G401.6 (cell line): ENCODE results near the gene RAB3IP.

Source experiments
- FAIRE-seq: peaks from 2 replicates; lab custom pipeline; 2012; peaks lifted over from hg19 to GRCh38; lab: Jason Lieb, UNC

Gene RAB3IP, protein sequence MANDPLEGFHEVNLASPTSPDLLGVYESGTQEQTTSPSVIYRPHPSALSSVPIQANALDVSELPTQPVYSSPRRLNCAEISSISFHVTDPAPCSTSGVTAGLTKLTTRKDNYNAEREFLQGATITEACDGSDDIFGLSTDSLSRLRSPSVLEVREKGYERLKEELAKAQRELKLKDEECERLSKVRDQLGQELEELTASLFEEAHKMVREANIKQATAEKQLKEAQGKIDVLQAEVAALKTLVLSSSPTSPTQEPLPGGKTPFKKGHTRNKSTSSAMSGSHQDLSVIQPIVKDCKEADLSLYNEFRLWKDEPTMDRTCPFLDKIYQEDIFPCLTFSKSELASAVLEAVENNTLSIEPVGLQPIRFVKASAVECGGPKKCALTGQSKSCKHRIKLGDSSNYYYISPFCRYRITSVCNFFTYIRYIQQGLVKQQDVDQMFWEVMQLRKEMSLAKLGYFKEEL

DNA sequence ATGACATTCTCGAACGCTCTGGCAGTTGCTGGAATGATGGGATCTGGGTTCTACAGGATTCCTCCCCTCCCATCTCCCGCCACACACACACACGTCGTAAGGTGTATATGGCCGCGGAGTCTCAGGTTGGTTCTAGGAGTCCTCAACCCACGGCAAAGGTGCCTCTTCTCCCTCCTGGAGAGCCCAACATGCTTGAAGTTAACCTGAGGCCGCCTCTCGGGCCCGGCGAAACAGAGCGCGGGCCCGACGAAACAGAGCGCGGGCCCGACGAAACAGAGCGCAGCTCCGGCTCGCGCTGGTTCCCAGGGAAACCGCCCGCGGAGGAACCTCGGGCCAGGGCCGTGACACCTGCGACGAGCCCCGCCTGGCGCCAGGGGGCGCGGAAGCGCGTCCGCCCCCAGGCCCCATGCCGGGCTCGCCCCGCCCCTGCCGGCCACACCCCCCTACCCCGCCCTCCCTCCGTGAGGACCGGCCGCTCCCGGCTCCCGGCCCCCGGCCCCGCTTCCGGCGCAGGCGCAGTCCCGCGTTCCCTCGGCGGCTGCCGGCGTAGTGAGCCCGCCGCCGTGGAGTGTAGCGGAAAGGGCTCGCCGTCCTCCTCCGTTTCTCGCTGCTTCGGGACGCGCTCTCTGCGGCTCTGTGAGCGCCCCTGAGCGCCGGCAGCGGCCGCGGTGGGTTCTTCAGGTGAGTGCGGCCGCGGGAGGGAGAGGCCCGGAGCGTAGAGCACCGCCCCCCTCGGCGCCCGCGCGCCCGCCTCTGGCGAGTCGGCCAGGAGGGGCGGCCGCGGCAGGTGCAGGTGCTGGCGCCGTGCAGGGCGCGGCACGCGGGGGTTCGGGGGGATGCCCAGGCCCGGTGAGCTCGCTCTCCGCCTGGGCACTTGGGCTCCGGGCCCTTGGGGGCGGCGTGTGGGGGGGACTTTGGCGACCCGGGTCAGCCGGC, at the start of gene RAB3IP:
Gene RAB3IP (plus strand): TSS at position 510 of the 936 bp plus-strand sequence. CDS start 16,549 bp downstream, outside the sequence.
- no peak for FAIRE-seq

- FAIRE-seq = no peak
Measured at GRCh38 chr12:69689638-69690037, 49.0 kb upstream of the RAB3IP start.

DNA sequence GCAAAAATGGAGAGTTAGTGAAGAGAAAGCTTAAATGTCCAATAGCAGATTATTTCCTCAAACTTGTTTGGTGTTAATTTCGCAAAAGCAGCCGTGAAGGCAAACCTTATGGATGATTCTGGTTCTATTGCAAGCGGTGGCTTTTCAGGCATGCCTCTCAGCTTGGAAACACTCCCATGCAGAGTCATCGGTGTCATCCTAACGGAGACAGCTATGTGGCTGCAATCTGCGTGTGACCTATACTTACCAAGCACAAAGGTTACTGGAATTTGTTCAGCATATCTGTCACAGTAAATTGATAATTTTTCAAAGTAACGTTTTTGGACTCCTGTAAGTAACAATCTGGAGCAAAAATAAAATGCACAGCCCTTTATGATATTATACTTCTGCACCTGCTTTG, 44.5 kb upstream of the RAB3IP start:
- no peak for FAIRE-seq

DNA sequence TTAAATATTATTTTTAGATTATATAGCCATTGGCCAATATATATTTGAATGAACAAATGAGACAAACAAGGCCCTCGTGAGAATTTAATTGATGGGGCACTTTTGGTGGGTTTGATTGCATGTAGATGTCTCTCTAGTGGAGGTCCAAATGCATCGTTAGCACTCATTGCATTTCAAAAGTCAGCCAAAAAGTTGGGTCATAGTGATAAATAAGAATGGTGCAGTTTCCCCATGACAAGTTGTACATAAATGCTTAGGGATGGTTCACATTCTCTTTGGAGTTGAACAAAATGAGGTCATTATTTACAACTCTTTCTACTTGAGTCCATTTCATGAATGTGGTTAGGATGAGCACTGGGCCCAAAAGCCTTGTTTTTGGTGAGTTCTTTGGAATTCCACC, 40.6 kb upstream of the RAB3IP start:
- no peak for FAIRE-seq

GRCh38 chr12:69698769-69699540, 39.7 kb upstream of the RAB3IP start, which contains the start of gene BEST3:
TSS of gene BEST3 (minus strand) at chr12:69699303. CDS start at chr12:69697798, 1,505 bp downstream.
- no peak for FAIRE-seq

GRCh38 chr12:69701826-69702225, 36.8 kb upstream of the RAB3IP start:
- FAIRE-seq = no peak

DNA sequence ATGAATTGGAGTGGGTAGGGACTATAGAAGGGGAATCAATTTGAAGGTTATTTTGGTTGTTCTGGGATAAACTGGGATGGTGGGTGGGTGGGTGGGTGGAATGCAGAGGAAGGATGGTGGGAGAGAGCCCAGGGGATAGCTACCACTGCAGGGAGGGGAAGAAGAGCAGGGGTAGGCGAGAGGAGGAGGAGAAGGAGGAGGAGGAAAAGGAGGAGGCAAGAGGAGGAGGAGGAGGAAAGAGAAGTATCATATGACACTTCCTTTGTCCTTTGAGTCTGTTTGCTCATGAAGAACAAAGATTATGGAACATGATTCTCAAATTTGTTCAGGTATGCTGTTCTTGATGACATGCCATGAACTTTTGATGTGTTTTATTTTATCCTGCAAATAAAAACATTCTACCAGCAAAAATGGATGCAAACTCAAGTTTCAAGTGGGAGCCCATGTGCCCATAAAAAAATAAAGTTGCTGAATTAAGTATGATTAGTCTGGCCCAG, 35.5 kb upstream of the RAB3IP start:
- no peak for FAIRE-seq

GRCh38 chr12:69704357-69704756, 34.3 kb upstream of the RAB3IP start:
- FAIRE-seq = no peak

DNA sequence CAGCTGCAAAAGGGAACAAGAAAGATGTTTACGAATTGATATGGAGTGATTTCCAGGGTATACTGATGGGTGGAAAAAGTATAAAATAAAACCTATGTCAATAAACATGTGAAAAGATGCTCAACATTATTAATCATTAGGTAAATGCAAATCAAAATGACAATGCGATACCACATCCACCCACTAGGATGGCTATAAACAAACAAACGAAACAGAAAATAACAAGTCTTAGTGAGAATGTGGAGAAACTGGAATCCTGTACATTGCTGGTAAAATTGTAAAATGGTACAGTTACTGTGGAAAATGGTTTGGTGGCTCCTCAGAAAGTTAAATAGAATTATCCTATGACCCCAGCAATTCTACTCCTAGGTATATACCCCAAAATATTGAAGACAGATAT, 30.0 kb upstream of the RAB3IP start:
- FAIRE-seq = no peak

DNA sequence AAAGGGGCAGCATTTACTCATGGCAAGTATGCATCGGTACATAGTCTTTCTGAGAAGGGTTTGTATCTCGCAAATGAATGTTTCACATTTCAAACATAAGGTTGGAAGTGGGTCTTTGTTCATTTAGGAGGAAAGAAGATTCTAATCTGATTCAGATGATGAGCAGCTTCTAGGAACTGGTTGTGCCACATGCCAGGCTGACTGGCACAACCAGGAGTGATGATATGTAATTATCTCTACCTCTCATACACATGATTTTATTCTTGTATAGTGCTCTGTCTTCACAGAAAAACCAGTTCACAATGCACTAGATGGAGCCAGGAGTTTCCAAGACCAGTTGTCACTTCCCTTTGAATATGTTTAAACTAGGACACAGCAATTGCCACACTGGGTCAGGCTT, 25.8 kb upstream of the RAB3IP start:
- FAIRE-seq = no peak

GRCh38 chr12:69714542-69714941, 24.1 kb upstream of the RAB3IP start:
- no peak for FAIRE-seq

DNA sequence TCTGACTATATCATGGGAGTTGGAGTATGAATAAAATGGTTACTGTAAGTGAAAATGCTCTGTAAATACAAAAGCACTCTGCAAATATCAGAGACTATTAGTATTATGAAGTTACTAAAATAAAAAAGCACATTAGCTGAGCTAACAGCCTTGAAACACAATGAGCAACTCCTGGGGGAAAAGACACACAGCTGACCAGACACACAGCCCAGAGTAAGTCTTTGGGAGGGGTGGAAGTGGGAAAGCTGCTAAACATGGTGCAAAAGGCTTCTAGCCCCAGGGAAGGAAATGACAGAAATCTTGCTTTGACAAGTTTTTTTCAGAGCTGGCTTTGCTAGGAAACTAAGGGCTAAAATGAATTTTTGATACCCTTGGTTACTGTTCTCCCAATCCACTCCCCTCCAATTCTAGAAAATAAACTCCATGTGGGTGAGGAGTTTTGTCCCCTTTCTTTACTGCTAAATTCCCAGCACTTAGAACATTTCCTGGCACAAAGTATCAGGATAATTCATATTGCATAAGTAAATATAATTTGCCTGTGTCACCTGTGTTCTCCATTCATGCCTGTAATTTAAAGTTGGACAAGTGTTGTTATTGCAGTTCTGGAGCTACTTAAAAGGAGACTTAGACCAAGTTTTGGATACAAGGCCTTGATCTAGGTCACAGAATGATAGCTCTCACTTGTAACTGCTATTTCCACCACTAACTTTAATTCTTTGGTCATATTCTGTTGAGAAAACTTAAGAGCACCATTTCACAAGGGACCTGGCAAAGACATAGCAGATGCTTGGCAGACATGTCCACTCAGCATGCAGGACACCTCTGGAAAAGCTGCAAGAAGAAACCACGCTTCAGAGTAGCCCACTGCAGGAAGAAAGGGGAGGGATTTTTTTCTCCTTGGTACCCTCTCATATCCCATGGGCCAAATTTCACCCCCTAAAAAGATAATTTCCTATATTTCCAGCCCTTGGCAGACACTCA, 19.0 kb upstream of the RAB3IP start:
- no peak for FAIRE-seq

- no peak for FAIRE-seq
Measured at GRCh38 chr12:69720750-69721149, 17.9 kb upstream of the RAB3IP start.

DNA sequence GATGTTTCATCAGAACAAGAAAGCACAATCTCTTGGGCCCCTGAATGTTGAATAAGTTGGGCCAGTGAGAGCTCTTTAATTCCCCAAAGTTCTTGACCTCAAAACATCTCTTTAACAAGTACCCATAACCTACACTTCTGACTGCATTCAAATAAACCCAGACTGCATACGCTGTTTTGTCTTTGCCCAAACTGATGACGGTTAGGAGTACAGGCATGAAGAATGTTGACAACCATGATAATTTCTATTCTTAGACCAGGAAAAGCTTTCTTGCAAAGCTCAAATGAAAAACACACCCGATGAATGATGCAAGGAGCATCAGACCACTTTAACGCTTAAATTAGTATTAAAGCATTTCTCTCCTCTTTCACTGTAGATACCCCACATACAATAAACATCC, 11.7 kb upstream of the RAB3IP start:
- FAIRE-seq = no peak

- no peak for FAIRE-seq
Measured at GRCh38 chr12:69732088-69732487, 6.6 kb upstream of the RAB3IP start.

DNA sequence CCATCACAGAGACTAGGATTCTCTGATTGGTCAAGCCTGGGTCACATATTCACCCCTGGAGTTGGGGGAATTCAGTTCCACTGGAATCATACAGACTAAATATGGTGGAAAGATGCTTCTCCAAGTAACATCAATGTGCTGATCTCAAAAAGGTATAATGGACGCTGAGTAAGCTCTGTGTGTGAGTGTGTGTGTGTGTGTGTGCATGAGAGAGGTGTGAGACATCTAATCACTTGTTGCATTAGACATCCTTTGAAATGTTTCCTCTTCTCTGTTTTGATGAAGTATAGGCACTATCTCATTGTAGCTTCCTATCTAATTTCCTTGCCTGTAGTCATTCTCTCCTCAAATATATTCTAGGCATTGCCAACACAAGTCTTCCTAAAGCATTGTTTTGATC, 5.0 kb upstream of the RAB3IP start:
- no peak for FAIRE-seq

GRCh38 chr12:69739287-69740191, 879 bp downstream of the RAB3IP start:
- no peak for FAIRE-seq

DNA sequence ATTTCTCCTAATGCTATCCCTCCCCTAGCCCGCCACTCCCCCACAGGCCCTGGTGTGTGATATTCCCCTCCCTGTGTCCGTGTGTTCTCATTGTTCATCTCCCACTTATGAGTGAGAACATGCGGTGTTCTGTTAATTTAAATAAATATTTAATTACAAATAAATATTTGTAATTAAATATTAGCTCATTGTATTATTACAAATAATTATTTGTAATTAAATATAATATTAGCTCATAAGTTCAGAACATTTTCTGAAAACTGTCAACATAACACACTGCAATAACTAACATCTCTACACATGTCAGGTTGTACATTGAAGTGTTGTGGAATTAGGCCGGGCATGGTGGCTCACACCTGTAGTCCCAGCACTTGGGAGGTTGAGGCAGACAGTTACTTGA, 5.4 kb downstream of the RAB3IP start:
- no peak for FAIRE-seq

DNA sequence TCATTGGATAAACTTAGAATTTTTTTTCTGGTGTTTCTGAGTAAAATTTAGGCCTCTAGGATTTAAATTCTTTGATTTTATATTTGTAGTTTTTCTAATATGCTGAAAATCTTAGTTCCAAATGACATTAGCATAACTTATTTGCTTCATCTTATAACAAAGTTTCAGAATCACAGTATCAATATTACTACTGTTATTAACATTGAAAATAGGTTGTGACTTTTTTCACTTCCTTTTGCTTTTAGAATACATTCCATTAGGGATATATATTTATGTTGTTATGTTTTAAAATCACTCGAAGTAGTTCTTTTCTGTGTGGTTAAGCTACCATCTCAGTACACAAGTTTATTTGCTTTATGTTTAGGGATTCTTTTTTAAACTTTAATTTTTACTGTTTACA, 12.8 kb downstream of the RAB3IP start:
- no peak for FAIRE-seq

- no peak for FAIRE-seq
Measured at GRCh38 chr12:69755302-69755701, 16.6 kb downstream of the RAB3IP start.
